SK-N-SH (cell line): Measurements from ENCODE around the gene POP7.
"Not testable (repeated sequence)": the region's sequence is repeated elsewhere in the genome, so short reads cannot be mapped to it uniquely, and the experiment has no call there.

Experiments used
- CHD2 ChIP-seq: fragments of 150-350 bp; IDR thresholded peaks from 2 replicates; pipeline ENCODE4 v1.6.1; 2018; ENCODE audit warnings: low read length; ENCODE audit not compliant: partially characterized antibody
- EP300 ChIP-seq, 2 experiments: IDR thresholded peaks; 2 replicates each; pipeline versions ENCODE4 v1.4.0 to v1.6.1; 2012; ENCODE audit warnings: borderline replicate concordance in 1 of 2, low read depth in 1 of 2, low read length in 1 of 2
- FOXM1 ChIP-seq: IDR thresholded peaks from 2 replicates; pipeline ENCODE4 v1.4.0; 2012; ENCODE audit warnings: low read depth, mild to moderate bottlenecking
- NRF1 ChIP-seq: IDR thresholded peaks from 2 replicates; pipeline ENCODE4 v1.6.1; 2012; ENCODE audit warnings: low read depth, mild to moderate bottlenecking, low read length
- POLR2AphosphoS5 ChIP-seq: IDR thresholded peaks from 2 replicates; pipeline ENCODE4 v1.6.1; 2012; ENCODE audit warnings: low read depth, low read length
- RCOR1 ChIP-seq: fragments of 150-350 bp; IDR thresholded peaks from 2 replicates; pipeline ENCODE4 v1.6.1; 2017; ENCODE audit warnings: antibody characterized with exemption, low read length
- RXRA ChIP-seq: IDR thresholded peaks from 2 replicates; pipeline ENCODE4 v1.4.0; 2012; ENCODE audit warnings: low read depth, mild to moderate bottlenecking, borderline replicate concordance
- YY1 ChIP-seq: IDR thresholded peaks from 2 replicates; pipeline ENCODE4 v1.4.0; 2012; ENCODE audit warnings: low read depth, mild to moderate bottlenecking
- TF ChIP-seq, protein P1 (sequence below): fragments of 200-600 bp; sonication (generic); IDR thresholded peaks from 2 replicates; pipeline ENCODE4 v1.6.1; 2017; ENCODE audit warnings: antibody characterized with exemption, mild to moderate bottlenecking, moderate library complexity
- TF ChIP-seq, protein P2 (sequence below): IDR thresholded peaks from 2 replicates; pipeline ENCODE4 v1.4.0; 2012; ENCODE audit warnings: low read depth, borderline replicate concordance
- TF ChIP-seq, protein P3 (sequence below): IDR thresholded peaks from 2 replicates; pipeline ENCODE4; 2012

DNA sequence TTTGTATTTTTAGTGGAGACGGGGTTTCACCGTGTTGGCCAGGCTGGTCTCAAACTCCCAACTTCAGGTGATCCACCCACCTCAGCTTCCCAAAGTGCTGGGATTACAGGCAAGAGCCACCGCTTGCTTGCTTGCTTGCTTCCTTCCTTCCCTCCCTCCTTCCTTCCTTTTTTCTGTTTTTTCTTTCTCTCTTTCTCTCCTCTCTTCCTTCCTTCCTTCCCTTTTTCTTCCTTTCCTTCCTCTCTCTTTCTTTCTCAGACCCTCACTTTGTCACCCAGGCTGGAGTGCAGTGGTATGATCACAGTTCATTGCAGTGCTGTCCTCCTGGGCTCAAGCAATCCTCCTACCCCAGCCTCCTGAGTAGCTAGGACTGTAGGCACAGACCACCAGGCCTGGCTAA lies 4.8 kb upstream of the POP7 start:
- TF ChIP-seq POLR2AphosphoS5; CHD2; EP300 (IDR thresholded peaks at IDR 0.05; ENCODE audit: borderline replicate concordance in 1 of 2, low read depth in 1 of 2, low read length in 1 of 2); RXRA; YY1; NRF1; RCOR1; FOXM1: not testable (repeated sequence)
- TF ChIP-seq, protein P1, sequence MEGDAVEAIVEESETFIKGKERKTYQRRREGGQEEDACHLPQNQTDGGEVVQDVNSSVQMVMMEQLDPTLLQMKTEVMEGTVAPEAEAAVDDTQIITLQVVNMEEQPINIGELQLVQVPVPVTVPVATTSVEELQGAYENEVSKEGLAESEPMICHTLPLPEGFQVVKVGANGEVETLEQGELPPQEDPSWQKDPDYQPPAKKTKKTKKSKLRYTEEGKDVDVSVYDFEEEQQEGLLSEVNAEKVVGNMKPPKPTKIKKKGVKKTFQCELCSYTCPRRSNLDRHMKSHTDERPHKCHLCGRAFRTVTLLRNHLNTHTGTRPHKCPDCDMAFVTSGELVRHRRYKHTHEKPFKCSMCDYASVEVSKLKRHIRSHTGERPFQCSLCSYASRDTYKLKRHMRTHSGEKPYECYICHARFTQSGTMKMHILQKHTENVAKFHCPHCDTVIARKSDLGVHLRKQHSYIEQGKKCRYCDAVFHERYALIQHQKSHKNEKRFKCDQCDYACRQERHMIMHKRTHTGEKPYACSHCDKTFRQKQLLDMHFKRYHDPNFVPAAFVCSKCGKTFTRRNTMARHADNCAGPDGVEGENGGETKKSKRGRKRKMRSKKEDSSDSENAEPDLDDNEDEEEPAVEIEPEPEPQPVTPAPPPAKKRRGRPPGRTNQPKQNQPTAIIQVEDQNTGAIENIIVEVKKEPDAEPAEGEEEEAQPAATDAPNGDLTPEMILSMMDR: not testable (repeated sequence)
- TF ChIP-seq, protein P2, sequence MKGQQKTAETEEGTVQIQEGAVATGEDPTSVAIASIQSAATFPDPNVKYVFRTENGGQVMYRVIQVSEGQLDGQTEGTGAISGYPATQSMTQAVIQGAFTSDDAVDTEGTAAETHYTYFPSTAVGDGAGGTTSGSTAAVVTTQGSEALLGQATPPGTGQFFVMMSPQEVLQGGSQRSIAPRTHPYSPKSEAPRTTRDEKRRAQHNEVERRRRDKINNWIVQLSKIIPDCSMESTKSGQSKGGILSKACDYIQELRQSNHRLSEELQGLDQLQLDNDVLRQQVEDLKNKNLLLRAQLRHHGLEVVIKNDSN: not testable (repeated sequence)
- TF ChIP-seq, protein P3, sequence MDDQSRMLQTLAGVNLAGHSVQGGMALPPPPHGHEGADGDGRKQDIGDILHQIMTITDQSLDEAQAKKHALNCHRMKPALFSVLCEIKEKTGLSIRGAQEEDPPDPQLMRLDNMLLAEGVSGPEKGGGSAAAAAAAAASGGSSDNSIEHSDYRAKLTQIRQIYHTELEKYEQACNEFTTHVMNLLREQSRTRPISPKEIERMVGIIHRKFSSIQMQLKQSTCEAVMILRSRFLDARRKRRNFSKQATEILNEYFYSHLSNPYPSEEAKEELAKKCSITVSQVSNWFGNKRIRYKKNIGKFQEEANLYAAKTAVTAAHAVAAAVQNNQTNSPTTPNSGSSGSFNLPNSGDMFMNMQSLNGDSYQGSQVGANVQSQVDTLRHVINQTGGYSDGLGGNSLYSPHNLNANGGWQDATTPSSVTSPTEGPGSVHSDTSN: not testable (repeated sequence)
